HepG2 (cell line): ENCODE data around the gene PIK3CD. TPM values are rescaled to one million over a fixed set of nuclear protein-coding genes. Genes with fewer than 3 reads are reported as not detected.
A peak's percentile ranks its signal among the peaks of the same experiment; 100 is the strongest.

Source experiments
- ATF4 ChIP-seq, 2 experiments: fragments of 450-650 bp in 1 of 2; sonication (generic) in 1 of 2; formaldehyde crosslinking; IDR thresholded peaks; 2 replicates each; pipeline versions ENCODE4 v1.5.0 to v1.8.0; 2020 to 2022; ENCODE audit warnings: mild to moderate bottlenecking in 1 of 2, missing genetic modification reagents in 1 of 2
- FUBP1 ChIP-seq: sonication (generic); formaldehyde crosslinking; IDR thresholded peaks from 2 replicates; pipeline ENCODE4 v1.5.1; 2020; ENCODE audit warnings: missing genetic modification reagents, mild to moderate bottlenecking, borderline replicate concordance
- HMGXB4 ChIP-seq, 2 experiments: sonication (generic) in 1 of 2; formaldehyde crosslinking in 1 of 2; IDR thresholded peaks; 2 replicates each; pipeline versions ENCODE4 v1.4.0 to v1.6.1; 2018 to 2020; ENCODE audit warnings: missing genetic modification reagents in 2 of 2, borderline replicate concordance in 1 of 2, low read depth in 1 of 2, mild to moderate bottlenecking in 1 of 2, missing biosample characterization in 1 of 2
- HNF1A ChIP-seq, 2 experiments: sonication (generic) in 1 of 2; formaldehyde crosslinking in 1 of 2; IDR thresholded peaks; 2 replicates each; pipeline versions ENCODE4 v1.4.0 to v1.6.1; 2016 to 2020; ENCODE audit warnings: borderline replicate concordance in 1 of 2, low read depth in 1 of 2, mild to moderate bottlenecking in 1 of 2, missing genetic modification reagents in 1 of 2
- KDM4B ChIP-seq: sonication (generic); formaldehyde crosslinking; IDR thresholded peaks from 2 replicates; pipeline ENCODE4 v1.4.0; 2020; ENCODE audit warnings: missing genetic modification reagents
- MEF2D ChIP-seq: sonication (generic); formaldehyde crosslinking; IDR thresholded peaks from 2 replicates; pipeline ENCODE4 v1.5.1; 2020; ENCODE audit warnings: mild to moderate bottlenecking, missing genetic modification reagents
- MXD4 ChIP-seq: IDR thresholded peaks from 2 replicates; pipeline ENCODE4 v1.6.1; 2016; ENCODE audit warnings: mild to moderate bottlenecking, missing biosample characterization, missing genetic modification reagents
- PHF8 ChIP-seq: sonication (generic); formaldehyde crosslinking; IDR thresholded peaks from 2 replicates; pipeline ENCODE4 v1.5.0; 2020; ENCODE audit warnings: missing genetic modification reagents
- PREB ChIP-seq: sonication (generic); formaldehyde crosslinking; IDR thresholded peaks from 2 replicates; pipeline ENCODE4 v1.4.0; 2020; ENCODE audit warnings: missing genetic modification reagents
- PTBP1 ChIP-seq: fragments of 200-400 bp; formaldehyde crosslinking; IDR thresholded peaks from 2 replicates; pipeline ENCODE4 v1.6.1; 2018; ENCODE audit warnings: low read length, low read depth; ENCODE audit not compliant: poor library complexity, severe bottlenecking
- SMAD9 ChIP-seq: sonication (generic); formaldehyde crosslinking; IDR thresholded peaks from 2 replicates; pipeline ENCODE4 v1.5.1; 2020; ENCODE audit warnings: mild to moderate bottlenecking, missing genetic modification reagents
- SP4 ChIP-seq: sonication (generic); formaldehyde crosslinking; IDR thresholded peaks from 2 replicates; pipeline ENCODE4 v1.8.1; 2023; ENCODE audit warnings: mild to moderate bottlenecking, missing genetic modification reagents
- ZNF136 ChIP-seq: sonication (generic); formaldehyde crosslinking; IDR thresholded peaks from 2 replicates; pipeline ENCODE4 v1.8.1; 2022; ENCODE audit warnings: low read depth, mild to moderate bottlenecking, moderate library complexity, missing genetic modification reagents
- ZNF383 ChIP-seq: sonication (generic); formaldehyde crosslinking; IDR thresholded peaks from 2 replicates; pipeline ENCODE4 v1.4.0; 2020; ENCODE audit warnings: missing genetic modification reagents, mild to moderate bottlenecking, borderline replicate concordance
- ZNF605 ChIP-seq: sonication (generic); formaldehyde crosslinking; IDR thresholded peaks from 2 replicates; pipeline ENCODE4 v1.8.0; 2022; ENCODE audit warnings: mild to moderate bottlenecking, missing genetic modification reagents
- ZNF607 ChIP-seq: sonication (generic); formaldehyde crosslinking; IDR thresholded peaks from 2 replicates; pipeline ENCODE4 v1.5.1; 2020; ENCODE audit warnings: missing genetic modification reagents, mild to moderate bottlenecking, borderline replicate concordance
- polyA plus RNA-seq, 8 experiments: library from polyadenylated mRNA; depleted of rRNA in 3 of 8; stranded (reverse) in 7 of 8; unstranded in 1 of 8; fragments of >200 nt; fragmentation: Illumina TruSeq in 4 of 8; extraction: Trizol in 4 of 8; gene quantifications; 2 replicates each; pipeline versions ENCODE4 v1.2.1 to v1.2.3, GENCODE V29; 2011 to 2016; ENCODE audit warnings: low read depth in 4 of 8, missing spikeins in 1 of 8, mixed read lengths in 1 of 8; ENCODE audit not compliant: insufficient read depth in 1 of 8
- total RNA-seq, 5 experiments: library from RNA; depleted of rRNA; stranded (reverse); fragments of >200 nt; fragmentation: Illumina TruSeq; extraction: Trizol; gene quantifications; 2 replicates each; pipeline ENCODE4 v1.2.3, GENCODE V29; 2016; ENCODE audit warnings: low read depth in 1 of 5

PIK3CD gene
- total and polyA plus RNA-seq, 2 of the 13 experiments (the other 11 are each of a cell fraction or from before 2014, with no cell fraction given) = 7.1 to 10.0 TPM

- no peak for TF ChIP-seq HNF1A (IDR thresholded peaks at IDR 0.05; ENCODE audit: low read depth)
- peak; percentile 77; the same call in 1 of the 2 replicates for TF ChIP-seq HNF1A (CRISPR knock-in tag; IDR thresholded peaks at IDR 0.05; ENCODE audit: borderline replicate concordance)
- 0 out of 2 replicates have a peak, but pooled peaks have one; percentile 47 for TF ChIP-seq ZNF383 (CRISPR knock-in tag)
- TF ChIP-seq SMAD9 (CRISPR knock-in tag) = no peak
- peak; percentile 61; the same call in 1 of the 2 replicates for TF ChIP-seq ZNF605 (CRISPR knock-in tag)
- TF ChIP-seq PHF8 = peak; percentile 94
- TF ChIP-seq ATF4 (CRISPR knock-in tag; IDR thresholded peaks at IDR 0.05) = 0 out of 4 replicates have a peak, but pooled peaks of 1 of the 2 experiments have one; percentile 20
- TF ChIP-seq KDM4B (CRISPR knock-in tag) = no peak
- peak; percentile 43 for TF ChIP-seq ZNF136 (CRISPR knock-in tag)
- peak; percentile 60; the same call in 1 of the 2 replicates for TF ChIP-seq MXD4
- TF ChIP-seq ZNF607 = peak; percentile 31; the same call in 1 of the 2 replicates
- TF ChIP-seq MEF2D (CRISPR knock-in tag) = peak; percentile 85
- TF ChIP-seq SP4 = peak; percentile 54; the same call in 1 of the 2 replicates
- TF ChIP-seq FUBP1 (CRISPR knock-in tag) = 0 out of 2 replicates have a peak, but pooled peaks have one; percentile 1
- TF ChIP-seq PTBP1 = peak; percentile 65
- peak; percentile 80 to 91; a peak in 3 of 4 replicates for TF ChIP-seq HMGXB4 (CRISPR knock-in tag; IDR thresholded peaks at IDR 0.05; ENCODE audit: borderline replicate concordance in 1 of 2, low read depth in 1 of 2)
- no peak for TF ChIP-seq PREB
Measured at GRCh38 chr1:9717193-9718005, 65.9 kb downstream of the PIK3CD start (continued).
